GM12864 (cell line): ENCODE measurements around the gene NOS1AP.

Source experiments
- DNase-seq: peaks from one replicate; pipeline ENCODE4 v3.0.0-alpha.2; 2011; ENCODE audit warnings: low read depth
- H3K4me3 ChIP-seq: 2 replicates; pipeline ENCODE4 v1.5.1; 2011; ENCODE audit warnings: mild to moderate bottlenecking, low read depth, low read length, control low read depth
- TF ChIP-seq, protein P1 (sequence below): IDR thresholded peaks from 2 replicates; pipeline ENCODE4 v1.5.1; 2011; ENCODE audit warnings: low read depth, mild to moderate bottlenecking, moderate library complexity, low read length, control low read depth, inconsistent platforms; ENCODE audit errors: missing control alignments

Gene NOS1AP

DNA sequence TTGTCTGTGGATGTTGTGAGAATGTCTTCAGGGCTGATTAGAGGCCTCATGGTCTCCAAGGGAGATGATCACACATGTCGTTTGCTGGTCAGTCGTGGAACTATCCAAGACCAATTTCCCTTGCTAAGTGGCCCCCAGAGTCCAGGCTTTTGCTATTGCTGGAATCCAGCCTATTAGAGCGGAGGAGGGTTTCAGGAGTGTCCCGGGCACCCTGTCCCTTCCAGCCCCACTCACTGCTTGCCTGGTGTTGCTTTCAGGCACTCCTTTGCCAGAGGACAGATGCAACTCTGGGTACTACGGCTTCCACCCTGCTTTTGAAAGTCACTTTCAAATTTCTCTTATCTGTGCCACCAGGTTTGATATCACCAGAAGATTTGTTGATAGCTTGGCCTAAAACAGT, 149.1 kb downstream of the NOS1AP start:
- no peak for DNase-seq
- no peak overlapping the region for H3K4me3 ChIP-seq
- TF ChIP-seq, protein P1, sequence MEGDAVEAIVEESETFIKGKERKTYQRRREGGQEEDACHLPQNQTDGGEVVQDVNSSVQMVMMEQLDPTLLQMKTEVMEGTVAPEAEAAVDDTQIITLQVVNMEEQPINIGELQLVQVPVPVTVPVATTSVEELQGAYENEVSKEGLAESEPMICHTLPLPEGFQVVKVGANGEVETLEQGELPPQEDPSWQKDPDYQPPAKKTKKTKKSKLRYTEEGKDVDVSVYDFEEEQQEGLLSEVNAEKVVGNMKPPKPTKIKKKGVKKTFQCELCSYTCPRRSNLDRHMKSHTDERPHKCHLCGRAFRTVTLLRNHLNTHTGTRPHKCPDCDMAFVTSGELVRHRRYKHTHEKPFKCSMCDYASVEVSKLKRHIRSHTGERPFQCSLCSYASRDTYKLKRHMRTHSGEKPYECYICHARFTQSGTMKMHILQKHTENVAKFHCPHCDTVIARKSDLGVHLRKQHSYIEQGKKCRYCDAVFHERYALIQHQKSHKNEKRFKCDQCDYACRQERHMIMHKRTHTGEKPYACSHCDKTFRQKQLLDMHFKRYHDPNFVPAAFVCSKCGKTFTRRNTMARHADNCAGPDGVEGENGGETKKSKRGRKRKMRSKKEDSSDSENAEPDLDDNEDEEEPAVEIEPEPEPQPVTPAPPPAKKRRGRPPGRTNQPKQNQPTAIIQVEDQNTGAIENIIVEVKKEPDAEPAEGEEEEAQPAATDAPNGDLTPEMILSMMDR, result no peak

DNA sequence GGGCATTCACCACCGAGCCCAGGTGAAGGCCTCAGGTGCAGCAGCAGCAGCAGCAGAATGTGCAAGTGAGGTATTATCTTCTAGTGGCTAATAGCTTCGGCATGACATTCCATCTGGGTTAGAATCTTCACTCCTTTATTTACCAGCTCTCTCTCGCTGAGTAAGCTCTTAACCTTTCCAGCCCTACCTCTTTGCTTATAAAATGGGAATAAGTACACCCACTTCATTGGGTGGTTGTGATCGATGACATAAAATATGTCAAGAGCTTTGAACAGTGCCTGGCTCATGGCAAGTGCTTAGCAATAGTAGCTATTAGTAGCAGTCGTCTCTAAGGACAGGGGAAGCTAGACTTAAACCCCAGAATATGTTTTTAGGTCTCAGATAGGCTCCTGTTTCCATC, 149.5 kb downstream of the NOS1AP start:
- TF ChIP-seq, protein P1, result no peak
- no peak overlapping the region for H3K4me3 ChIP-seq
- DNase-seq, result no peak

DNA sequence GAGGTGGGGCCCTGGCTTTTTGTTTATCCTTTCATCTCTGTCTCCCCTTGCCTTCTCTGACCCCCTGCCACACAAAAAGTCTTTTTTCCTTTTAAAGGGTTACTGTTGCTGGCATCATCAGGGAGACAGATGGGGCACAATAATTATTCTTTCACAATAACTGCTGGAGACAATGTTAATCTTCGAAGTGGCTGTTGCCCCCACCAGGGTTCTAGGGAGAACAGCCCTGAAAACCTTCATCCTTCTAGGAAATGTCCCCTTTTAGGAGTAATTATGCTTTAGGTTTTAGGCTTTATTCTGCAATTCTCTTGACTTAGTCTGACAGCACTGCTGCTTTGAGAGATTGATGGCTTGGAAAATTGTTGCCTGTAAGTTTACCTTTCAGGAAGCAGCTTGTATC, 150.0 kb downstream of the NOS1AP start:
- TF ChIP-seq, protein P1, result no peak
- DNase-seq, result no peak
- H3K4me3 ChIP-seq, result no peak overlapping the region

- TF ChIP-seq, protein P1, result no peak
- no peak for DNase-seq
- no peak overlapping the region for H3K4me3 ChIP-seq
These were observed 150.6 kb downstream of the NOS1AP start for GRCh38 chr1:162220009-162220539.

DNA sequence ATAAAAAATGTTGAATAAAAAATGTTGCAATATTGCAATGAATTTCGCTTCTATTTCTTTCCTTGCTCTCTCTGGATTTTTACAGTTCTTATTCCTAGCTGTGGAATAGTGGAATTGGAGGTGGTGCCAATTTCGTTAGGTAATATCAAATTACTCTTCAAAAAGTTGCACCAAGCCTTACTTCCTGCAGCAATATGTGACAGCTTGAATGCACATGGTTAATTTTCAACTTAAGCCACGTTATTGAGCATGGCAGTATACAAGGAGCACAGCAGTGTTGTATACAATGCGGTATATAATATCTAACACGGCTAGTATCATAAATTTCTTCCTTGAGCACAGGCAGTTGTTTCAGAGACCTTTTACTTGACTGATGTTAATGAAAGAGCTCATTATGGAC, 152.5 kb downstream of the NOS1AP start:
- TF ChIP-seq, protein P1, result no peak
- H3K4me3 ChIP-seq, result no peak overlapping the region
- no peak for DNase-seq

DNA sequence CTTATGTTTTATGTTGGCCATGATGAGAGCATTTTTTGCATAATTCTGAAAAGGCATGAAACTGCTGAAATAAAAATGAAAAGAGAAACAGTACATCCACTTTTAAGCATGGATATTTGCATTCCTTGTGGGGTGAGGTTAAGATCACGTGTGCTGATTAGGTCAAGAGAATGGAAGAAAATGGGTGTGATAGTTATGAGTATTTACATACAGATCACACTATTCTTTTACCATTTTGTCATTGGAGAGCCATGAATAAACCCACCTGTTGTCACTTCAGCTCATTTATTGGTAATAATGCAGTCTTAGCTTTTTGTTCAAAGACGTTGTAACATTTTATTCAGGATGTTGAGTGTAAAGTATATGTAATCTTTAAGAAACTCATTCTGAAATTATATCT, 153.2 kb downstream of the NOS1AP start:
- no peak for DNase-seq
- TF ChIP-seq, protein P1, result no peak
- H3K4me3 ChIP-seq, result no peak overlapping the region

GRCh38 chr1:162223488-162223887, 154.0 kb downstream of the NOS1AP start:
- no peak for DNase-seq
- H3K4me3 ChIP-seq, result no peak overlapping the region
- TF ChIP-seq, protein P1, result no peak
